Measurements from ENCODE around the gene C11orf91.
"Not testable (repeated sequence)": the region's sequence is repeated elsewhere in the genome, so short reads cannot be mapped to it uniquely, and the experiment has no call there.

The C11orf91 gene

DNA sequence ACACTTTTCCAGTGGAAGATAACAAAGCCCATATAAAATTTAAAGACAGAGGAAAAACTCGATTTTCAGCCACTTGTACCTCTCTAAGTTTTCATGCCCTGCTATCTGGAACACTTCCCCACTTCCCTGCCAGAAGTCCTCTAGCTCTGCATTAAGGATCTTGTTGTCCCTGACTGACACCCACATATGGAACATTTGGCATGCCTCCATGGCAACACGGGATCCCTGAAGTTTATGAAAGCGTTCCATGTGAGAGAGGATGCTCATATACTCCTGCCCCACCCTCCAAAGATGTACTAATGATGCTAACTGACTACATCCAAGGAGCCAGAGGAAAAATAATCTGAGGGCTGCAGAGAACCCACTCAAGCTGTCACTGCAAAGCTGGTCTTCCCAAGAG lies 8.8 kb upstream of the C11orf91 start:
- Histone ChIP-seq H3K9me2 (replicated peaks; ENCODE audit: insufficient read depth, low read length) (no peaks in the 10 kb centered on the region), H3K9ac (ENCODE audit: low read length) (no peak overlapping the region), H3K27me3 (ENCODE audit: low read length) (no peaks in the 10 kb centered on the region), H3K9me3 (ENCODE audit: insufficient read depth, low read length) (no peaks in the 10 kb centered on the region), H4K20me1 (ENCODE audit: low read depth, low read length) (no peaks in the 10 kb centered on the region), H3F3A (ENCODE audit: insufficient read depth) (no peaks in the 10 kb centered on the region), H2AFZ (ENCODE audit: low read depth, low read length, severe bottlenecking) (no peak overlapping the region), H3K4me2 (ENCODE audit: low read depth, low read length, poor library complexity, severe bottlenecking) (no peak overlapping the region), H3K36me3 (ENCODE audit: low read length) (no peaks in the 10 kb centered on the region), H3K79me2 (ENCODE audit: insufficient read depth, low read length) (no peaks in the 10 kb centered on the region), H3K27ac (ENCODE audit: low read depth, low read length) (no peak overlapping the region), H3K4me3 (ENCODE audit: insufficient read depth, low read length, poor library complexity, severe bottlenecking) (no peak overlapping the region)
- no peak for TF ChIP-seq EZH2phosphoT487 (conservative IDR thresholded peaks at IDR 0.05; ENCODE audit: low read length)
- TF ChIP-seq, protein P1, sequence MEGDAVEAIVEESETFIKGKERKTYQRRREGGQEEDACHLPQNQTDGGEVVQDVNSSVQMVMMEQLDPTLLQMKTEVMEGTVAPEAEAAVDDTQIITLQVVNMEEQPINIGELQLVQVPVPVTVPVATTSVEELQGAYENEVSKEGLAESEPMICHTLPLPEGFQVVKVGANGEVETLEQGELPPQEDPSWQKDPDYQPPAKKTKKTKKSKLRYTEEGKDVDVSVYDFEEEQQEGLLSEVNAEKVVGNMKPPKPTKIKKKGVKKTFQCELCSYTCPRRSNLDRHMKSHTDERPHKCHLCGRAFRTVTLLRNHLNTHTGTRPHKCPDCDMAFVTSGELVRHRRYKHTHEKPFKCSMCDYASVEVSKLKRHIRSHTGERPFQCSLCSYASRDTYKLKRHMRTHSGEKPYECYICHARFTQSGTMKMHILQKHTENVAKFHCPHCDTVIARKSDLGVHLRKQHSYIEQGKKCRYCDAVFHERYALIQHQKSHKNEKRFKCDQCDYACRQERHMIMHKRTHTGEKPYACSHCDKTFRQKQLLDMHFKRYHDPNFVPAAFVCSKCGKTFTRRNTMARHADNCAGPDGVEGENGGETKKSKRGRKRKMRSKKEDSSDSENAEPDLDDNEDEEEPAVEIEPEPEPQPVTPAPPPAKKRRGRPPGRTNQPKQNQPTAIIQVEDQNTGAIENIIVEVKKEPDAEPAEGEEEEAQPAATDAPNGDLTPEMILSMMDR (IDR thresholded peaks at IDR 0.05; ENCODE audit: insufficient read depth, low read length, poor library complexity, severe bottlenecking), result no peak

GRCh38 chr11:33708985-33709384 lies 8.4 kb upstream of the C11orf91 start:
- no peak overlapping the region for H2AFZ ChIP-seq (ENCODE audit: low read depth, low read length, severe bottlenecking)
- H3K9ac ChIP-seq (ENCODE audit: low read length), result no peak overlapping the region
- no peaks in the 10 kb centered on the region for H3K79me2 ChIP-seq (ENCODE audit: insufficient read depth, low read length)
- H3K4me2 ChIP-seq (ENCODE audit: low read depth, low read length, poor library complexity, severe bottlenecking), result no peak overlapping the region
- H3K4me3 ChIP-seq (ENCODE audit: insufficient read depth, low read length, poor library complexity, severe bottlenecking), result no peak overlapping the region
- no peaks in the 10 kb centered on the region for H4K20me1 ChIP-seq (ENCODE audit: low read depth, low read length)
- no peaks in the 10 kb centered on the region for H3F3A ChIP-seq (ENCODE audit: insufficient read depth)
- no peaks in the 10 kb centered on the region for H3K9me3 ChIP-seq (ENCODE audit: insufficient read depth, low read length)
- H3K9me2 ChIP-seq (replicated peaks; ENCODE audit: insufficient read depth, low read length), result no peaks in the 10 kb centered on the region
- H3K36me3 ChIP-seq (ENCODE audit: low read length), result no peaks in the 10 kb centered on the region
- H3K27me3 ChIP-seq (ENCODE audit: low read length), result no peaks in the 10 kb centered on the region
- TF ChIP-seq EZH2phosphoT487 (conservative IDR thresholded peaks at IDR 0.05; ENCODE audit: low read length), result no peak
- TF ChIP-seq, protein P1 (IDR thresholded peaks at IDR 0.05; ENCODE audit: insufficient read depth, low read length, poor library complexity, severe bottlenecking), result no peak
- H3K27ac ChIP-seq (ENCODE audit: low read depth, low read length), result no peak overlapping the region

DNA sequence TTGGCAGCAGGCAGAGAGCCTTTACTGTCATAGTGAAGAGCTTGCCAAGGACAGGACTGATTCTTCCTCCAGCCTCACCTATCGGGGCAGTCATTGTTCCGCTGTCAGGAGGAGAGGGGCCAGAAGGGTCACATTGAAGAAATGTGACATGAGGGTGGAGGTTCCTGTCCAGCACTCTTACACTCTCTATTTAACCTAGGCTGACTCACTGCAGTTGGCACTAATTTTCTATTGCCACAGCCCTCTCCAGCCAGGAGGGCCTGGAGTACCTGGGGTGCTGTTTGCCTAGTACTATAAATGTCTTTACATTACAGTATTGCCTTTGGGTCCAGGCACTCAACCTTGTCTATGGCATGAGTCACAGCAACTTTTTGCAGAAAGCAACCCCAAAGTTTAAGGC lies 7.2 kb upstream of the C11orf91 start:
- not testable (repeated sequence) for H3K4me2 ChIP-seq (ENCODE audit: low read depth, low read length, poor library complexity, severe bottlenecking); H3K9ac ChIP-seq (ENCODE audit: low read length); H3K36me3 ChIP-seq (ENCODE audit: low read length); H3K9me3 ChIP-seq (ENCODE audit: insufficient read depth, low read length); H4K20me1 ChIP-seq (ENCODE audit: low read depth, low read length); H3K27me3 ChIP-seq (ENCODE audit: low read length); H3K27ac ChIP-seq (ENCODE audit: low read depth, low read length); H3K9me2 ChIP-seq (replicated peaks; ENCODE audit: insufficient read depth, low read length); H3K79me2 ChIP-seq (ENCODE audit: insufficient read depth, low read length); H2AFZ ChIP-seq (ENCODE audit: low read depth, low read length, severe bottlenecking); H3F3A ChIP-seq (ENCODE audit: insufficient read depth); H3K4me3 ChIP-seq (ENCODE audit: insufficient read depth, low read length, poor library complexity, severe bottlenecking)

- Histone ChIP-seq H2AFZ (ENCODE audit: low read depth, low read length, severe bottlenecking) (no peak overlapping the region), H3K4me3 (ENCODE audit: insufficient read depth, low read length, poor library complexity, severe bottlenecking) (no peak overlapping the region), H3F3A (ENCODE audit: insufficient read depth) (no peaks in the 10 kb centered on the region), H4K20me1 (ENCODE audit: low read depth, low read length) (no peaks in the 10 kb centered on the region), H3K27ac (ENCODE audit: low read depth, low read length) (no peak overlapping the region), H3K9me2 (replicated peaks; ENCODE audit: insufficient read depth, low read length) (no peaks in the 10 kb centered on the region), H3K9me3 (ENCODE audit: insufficient read depth, low read length) (no peaks in the 10 kb centered on the region), H3K9ac (ENCODE audit: low read length) (no peak overlapping the region), H3K27me3 (ENCODE audit: low read length) (no peaks in the 10 kb centered on the region), H3K36me3 (ENCODE audit: low read length) (no peaks in the 10 kb centered on the region), H3K79me2 (ENCODE audit: insufficient read depth, low read length) (no peaks in the 10 kb centered on the region), H3K4me2 (ENCODE audit: low read depth, low read length, poor library complexity, severe bottlenecking) (no peak overlapping the region)
- TF ChIP-seq EZH2phosphoT487 (conservative IDR thresholded peaks at IDR 0.05; ENCODE audit: low read length), result no peak
- TF ChIP-seq, protein P1 (IDR thresholded peaks at IDR 0.05; ENCODE audit: insufficient read depth, low read length, poor library complexity, severe bottlenecking), result no peak
These were observed 6.3 kb upstream of the C11orf91 start for GRCh38 chr11:33706966-33707365.

Data from SU-DHL-6 (cell line).